SU-DHL-6 (cell line): ENCODE measurements around the gene PNPLA7.

Experiments used
- H2AFZ ChIP-seq: fragments of 200-600 bp; sonication (generic); 2 replicates; pipeline ENCODE4 v1.6.1; 2014; ENCODE audit warnings: low read depth, mild to moderate bottlenecking, moderate library complexity, mixed read lengths, antibody characterized with exemption, low read length; ENCODE audit not compliant: severe bottlenecking
- H3F3A ChIP-seq: fragments of 200-600 bp; shearing (Covaris generic); 2 replicates; pipeline ENCODE4 v1.6.0; 2016; ENCODE audit warnings: antibody characterized with exemption, mild to moderate bottlenecking; ENCODE audit not compliant: insufficient read depth
- H3K27ac ChIP-seq: fragments of 200-600 bp; sonication (generic); 2 replicates; pipeline ENCODE4 v1.5.1; 2016; ENCODE audit warnings: low read depth, mild to moderate bottlenecking, low read length, moderate library complexity, mixed read lengths
- H3K27me3 ChIP-seq: fragments of 200-600 bp; sonication (generic), shearing (Covaris generic); 2 replicates; pipeline ENCODE4 v1.6.0; 2014; ENCODE audit warnings: mild to moderate bottlenecking, low read length
- H3K36me3 ChIP-seq: fragments of 200-600 bp; sonication (generic); 2 replicates; pipeline ENCODE4 v1.6.1; 2014; ENCODE audit warnings: mild to moderate bottlenecking, low read length, mixed read lengths
- H3K4me2 ChIP-seq: fragments of 300-600, 200-600 bp; shearing (Covaris generic), sonication (generic); 2 replicates; pipeline ENCODE4 v1.6.0; 2014; ENCODE audit warnings: low read length, low read depth, mild to moderate bottlenecking; ENCODE audit not compliant: poor library complexity, severe bottlenecking
- H3K4me3 ChIP-seq: fragments of 200-600 bp; sonication (generic); 2 replicates; pipeline ENCODE4 v1.5.1; 2014; ENCODE audit warnings: antibody characterized with exemption, low read length, mild to moderate bottlenecking, mixed read lengths; ENCODE audit not compliant: insufficient read depth, poor library complexity, severe bottlenecking
- H3K79me2 ChIP-seq: fragments of 200-600 bp; sonication (generic); 2 replicates; pipeline ENCODE4 v1.6.1; 2014; ENCODE audit warnings: mild to moderate bottlenecking, low read length, moderate library complexity; ENCODE audit not compliant: insufficient read depth
- H3K9ac ChIP-seq: fragments of 200-600 bp; sonication (generic); 2 replicates; pipeline ENCODE4 v1.7.0; 2014; ENCODE audit warnings: mild to moderate bottlenecking, low read length
- H3K9me2 ChIP-seq: fragments of 200-600 bp; sonication (generic); replicated peaks from 2 replicates; pipeline ENCODE4 v1.6.1; 2014; ENCODE audit warnings: low read length; ENCODE audit not compliant: insufficient read depth
- H3K9me3 ChIP-seq: fragments of 200-600 bp; sonication (generic); 2 replicates; pipeline ENCODE4 v1.6.1; 2014; ENCODE audit warnings: low read length, mixed read lengths; ENCODE audit not compliant: insufficient read depth
- H4K20me1 ChIP-seq: fragments of 200-600 bp; sonication (generic); 2 replicates; pipeline ENCODE4 v1.6.1; 2014; ENCODE audit warnings: low read depth, mild to moderate bottlenecking, antibody characterized with exemption, low read length, moderate library complexity, mixed read lengths
- CTCF ChIP-seq: fragments of 200-600 bp; sonication (generic); IDR thresholded peaks from one replicate; pipeline ENCODE4 v1.5.1; 2017; ENCODE audit warnings: antibody characterized with exemption, mild to moderate bottlenecking, low read length, moderate library complexity; ENCODE audit not compliant: insufficient read depth, poor library complexity, severe bottlenecking
- EZH2phosphoT487 ChIP-seq: fragments of 200-600 bp; sonication (generic), shearing (Covaris generic); conservative IDR thresholded peaks from 2 replicates; pipeline ENCODE4 v1.6.1; 2018; ENCODE audit warnings: mild to moderate bottlenecking, antibody characterized with exemption, low read length, moderate library complexity, mixed read lengths

PNPLA7 gene

DNA sequence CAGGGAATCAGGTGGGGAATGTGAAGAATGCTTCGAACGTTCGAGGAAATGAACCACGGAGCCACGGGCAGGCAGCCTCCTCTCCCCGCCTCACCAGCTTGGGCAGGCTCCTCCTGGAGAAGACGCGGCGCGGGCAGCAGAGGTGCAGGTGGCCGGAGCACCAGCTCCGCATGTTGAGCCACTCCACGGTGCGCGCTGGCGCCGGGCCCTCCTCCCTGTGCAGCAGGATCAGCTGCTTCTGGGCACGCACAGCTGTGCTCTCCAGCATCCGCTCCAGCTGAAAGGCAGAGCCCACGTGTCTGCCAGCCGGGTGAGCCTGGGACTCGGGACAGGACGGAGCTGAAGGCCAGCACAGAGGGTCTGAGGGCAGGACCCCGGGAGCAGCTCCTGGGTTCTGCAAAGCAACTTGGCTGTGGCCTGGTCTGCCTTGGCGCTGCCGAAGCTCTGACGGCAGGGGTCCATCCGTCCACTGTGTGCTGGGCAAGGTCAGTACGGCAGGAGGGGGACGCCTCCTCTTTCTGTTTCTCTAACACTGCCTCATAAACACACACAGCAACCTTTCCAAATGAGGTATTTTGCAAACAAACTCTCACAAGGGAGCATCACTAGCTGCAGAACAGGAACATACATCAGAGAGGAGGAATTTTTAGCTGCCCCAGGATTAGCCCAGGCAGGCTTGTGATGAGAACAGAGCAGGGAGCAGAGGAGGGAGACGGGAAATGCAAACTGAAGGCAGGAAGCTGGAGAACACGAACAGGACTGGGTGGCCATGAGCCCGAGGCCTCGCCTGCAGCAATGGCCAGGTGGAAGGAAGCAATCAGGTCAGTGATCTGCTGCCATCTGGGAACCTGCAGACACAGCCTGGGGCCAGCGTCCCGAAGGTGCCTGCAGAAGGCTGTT, 71.0 kb downstream of the PNPLA7 start:
- TF ChIP-seq EZH2phosphoT487 (no peak), CTCF (no peak)
- no peak overlapping the region for H3K9ac ChIP-seq

GRCh38 chr9:137478613-137478961, 71.6 kb downstream of the PNPLA7 start:
- Histone ChIP-seq H2AFZ (no peak overlapping the region), H3K4me2 (no peak overlapping the region), H3K4me3 (no peak overlapping the region), H3K9ac (no peak overlapping the region), H3K9me3 (peaks cover 16% of the 10 kb centered on the region; the same call in 1 of the 2 replicates), H3K27ac (no peak overlapping the region), H3K36me3 (no peaks in the 10 kb centered on the region), H4K20me1 (no peaks in the 10 kb centered on the region), H3K9me2 (no peaks in the 10 kb centered on the region), H3F3A (no peaks in the 10 kb centered on the region), H3K27me3 (no peaks in the 10 kb centered on the region), H3K79me2 (no peaks in the 10 kb centered on the region)
- TF ChIP-seq EZH2phosphoT487 (no peak), CTCF (no peak)

More for the DNA sequence above, 71.0 kb downstream of the PNPLA7 start:
- Histone ChIP-seq H2AFZ (no peak overlapping the region), H3K27ac (no peak overlapping the region), H3K9me2 (no peaks in the 10 kb centered on the region), H3K9me3 (peaks cover 14% of the 10 kb centered on the region; the same call in 1 of the 2 replicates), H3F3A (no peaks in the 10 kb centered on the region), H3K4me3 (no peak overlapping the region), H3K4me2 (no peak overlapping the region), H3K36me3 (no peaks in the 10 kb centered on the region), H3K79me2 (no peaks in the 10 kb centered on the region), H3K27me3 (no peaks in the 10 kb centered on the region), H4K20me1 (no peaks in the 10 kb centered on the region)

DNA sequence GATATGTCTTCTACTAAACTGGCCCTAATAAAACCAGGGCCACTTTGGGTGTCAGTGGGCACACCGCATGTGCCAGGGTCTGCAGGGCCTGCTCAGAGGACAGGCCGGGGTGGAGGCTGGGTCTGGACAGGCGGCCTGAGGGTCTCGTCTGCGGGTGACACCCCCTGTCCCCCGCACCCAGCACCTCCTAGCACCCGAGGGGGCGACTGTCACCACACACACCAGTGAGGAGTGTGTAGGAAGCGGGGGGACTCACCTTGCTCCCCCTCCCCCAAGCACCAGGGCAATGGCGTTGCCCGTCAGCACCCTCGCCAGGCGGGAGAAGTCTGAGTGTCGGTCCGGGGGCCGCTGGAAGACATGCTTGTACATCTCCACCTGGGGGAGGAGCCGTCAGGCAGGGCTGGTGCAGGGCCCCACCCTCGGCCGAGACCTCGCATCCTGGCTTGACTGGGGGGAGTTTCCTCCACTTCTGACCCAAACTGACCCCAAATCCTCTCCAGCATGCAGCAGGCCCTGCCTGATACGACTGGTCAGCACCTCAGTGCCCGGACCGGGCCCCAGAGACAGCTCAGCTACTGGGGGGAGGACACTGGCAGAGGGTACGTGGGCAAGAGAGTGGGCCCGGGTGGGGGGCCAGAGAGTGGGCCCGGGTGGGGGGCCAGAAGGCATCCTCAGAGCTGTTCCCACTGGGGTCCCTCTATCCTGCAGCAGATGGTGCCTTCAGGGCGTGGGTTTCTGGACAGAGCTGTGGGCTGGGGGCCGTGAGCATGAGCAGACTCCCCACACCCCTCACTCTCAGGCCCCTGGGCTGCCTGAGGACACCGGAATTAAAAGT, 72.2 kb downstream of the PNPLA7 start:
- no peaks in the 10 kb centered on the region for H3F3A ChIP-seq
- no peaks in the 10 kb centered on the region for H4K20me1 ChIP-seq
- H3K27ac ChIP-seq: no peak overlapping the region
- no peaks in the 10 kb centered on the region for H3K27me3 ChIP-seq
- TF ChIP-seq EZH2phosphoT487 (no peak), CTCF (no peak)
- no peak overlapping the region for H3K9ac ChIP-seq
- H3K79me2 ChIP-seq: no peaks in the 10 kb centered on the region
- peaks cover 16% of the 10 kb centered on the region; the same call in 1 of the 2 replicates for H3K9me3 ChIP-seq
- H3K36me3 ChIP-seq: no peaks in the 10 kb centered on the region
- H2AFZ ChIP-seq: no peak overlapping the region
- no peak overlapping the region for H3K4me3 ChIP-seq
- H3K9me2 ChIP-seq: no peaks in the 10 kb centered on the region
- H3K4me2 ChIP-seq: no peak overlapping the region
